ENCODE data around the gene LRP3. TPM values are rescaled to one million over a fixed set of nuclear protein-coding genes. Genes with fewer than 3 reads are reported as not detected.

The LRP3 gene
- total RNA-seq, 1 donor from 2014 or later: 49.6 TPM

- peaks cover 8% of the 10 kb centered on the region for H3K4me1 Mint-ChIP-seq (ENCODE audit: unreplicated experiment)
- no peak overlapping the region for H3K4me3 Mint-ChIP-seq
- DNase-seq (ENCODE audit: extremely low spot score, unreplicated experiment): no peak
- no peak overlapping the region for H3K27ac Mint-ChIP-seq
- TF ChIP-seq, protein P1, sequence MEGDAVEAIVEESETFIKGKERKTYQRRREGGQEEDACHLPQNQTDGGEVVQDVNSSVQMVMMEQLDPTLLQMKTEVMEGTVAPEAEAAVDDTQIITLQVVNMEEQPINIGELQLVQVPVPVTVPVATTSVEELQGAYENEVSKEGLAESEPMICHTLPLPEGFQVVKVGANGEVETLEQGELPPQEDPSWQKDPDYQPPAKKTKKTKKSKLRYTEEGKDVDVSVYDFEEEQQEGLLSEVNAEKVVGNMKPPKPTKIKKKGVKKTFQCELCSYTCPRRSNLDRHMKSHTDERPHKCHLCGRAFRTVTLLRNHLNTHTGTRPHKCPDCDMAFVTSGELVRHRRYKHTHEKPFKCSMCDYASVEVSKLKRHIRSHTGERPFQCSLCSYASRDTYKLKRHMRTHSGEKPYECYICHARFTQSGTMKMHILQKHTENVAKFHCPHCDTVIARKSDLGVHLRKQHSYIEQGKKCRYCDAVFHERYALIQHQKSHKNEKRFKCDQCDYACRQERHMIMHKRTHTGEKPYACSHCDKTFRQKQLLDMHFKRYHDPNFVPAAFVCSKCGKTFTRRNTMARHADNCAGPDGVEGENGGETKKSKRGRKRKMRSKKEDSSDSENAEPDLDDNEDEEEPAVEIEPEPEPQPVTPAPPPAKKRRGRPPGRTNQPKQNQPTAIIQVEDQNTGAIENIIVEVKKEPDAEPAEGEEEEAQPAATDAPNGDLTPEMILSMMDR (conservative IDR thresholded peaks at IDR 0.05): no peak
- no peaks in the 10 kb centered on the region for H3K9me3 Mint-ChIP-seq
- H3K36me3 Mint-ChIP-seq: no peaks in the 10 kb centered on the region
- H3K27me3 Mint-ChIP-seq: peaks cover 11% of the 10 kb centered on the region
Measured at GRCh38 chr19:33216198-33216830, 22.2 kb downstream of the LRP3 start.

DNA sequence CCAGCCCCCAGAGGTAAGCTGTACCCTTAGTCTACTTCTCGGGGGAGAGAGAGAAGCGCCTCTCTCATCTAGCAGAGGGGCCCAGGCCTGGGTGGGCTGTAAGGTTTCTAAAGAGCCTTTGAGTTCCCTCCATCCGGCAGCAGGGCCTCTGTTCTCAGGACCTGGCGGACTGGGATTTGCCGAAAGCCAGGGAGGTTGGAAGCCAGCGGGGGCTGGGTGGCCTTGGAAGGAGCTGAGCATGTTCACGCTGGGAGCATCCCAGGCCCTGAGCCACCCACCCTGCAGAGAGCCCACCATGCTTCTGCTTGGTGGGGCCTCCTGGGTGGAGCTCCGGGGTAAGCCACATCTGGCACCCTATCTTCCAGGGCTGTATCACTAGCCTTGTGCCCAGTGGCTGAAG is 23.8 kb downstream of the LRP3 start:
- Mint-ChIP-seq H3K36me3 (no peaks in the 10 kb centered on the region), H3K4me1 (ENCODE audit: unreplicated experiment) (peaks cover 8% of the 10 kb centered on the region), H3K9me3 (no peaks in the 10 kb centered on the region), H3K27ac (no peak overlapping the region), H3K4me3 (no peak overlapping the region), H3K27me3 (peaks cover 21% of the 10 kb centered on the region)
- DNase-seq (ENCODE audit: extremely low spot score, unreplicated experiment): no peak
- TF ChIP-seq, protein P1 (conservative IDR thresholded peaks at IDR 0.05): no peak

GRCh38 chr19:33219261-33219815 is 25.2 kb downstream of the LRP3 start:
- no peak overlapping the region for H3K27ac Mint-ChIP-seq
- TF ChIP-seq, protein P1 (conservative IDR thresholded peaks at IDR 0.05): no peak
- DNase-seq (ENCODE audit: extremely low spot score, unreplicated experiment): no peak
- peaks cover 7% of the 10 kb centered on the region for H3K4me1 Mint-ChIP-seq (ENCODE audit: unreplicated experiment)
- no peaks in the 10 kb centered on the region for H3K36me3 Mint-ChIP-seq
- no peaks in the 10 kb centered on the region for H3K9me3 Mint-ChIP-seq
- no peak overlapping the region for H3K4me3 Mint-ChIP-seq
- H3K27me3 Mint-ChIP-seq: peaks cover 34% of the 10 kb centered on the region

DNA sequence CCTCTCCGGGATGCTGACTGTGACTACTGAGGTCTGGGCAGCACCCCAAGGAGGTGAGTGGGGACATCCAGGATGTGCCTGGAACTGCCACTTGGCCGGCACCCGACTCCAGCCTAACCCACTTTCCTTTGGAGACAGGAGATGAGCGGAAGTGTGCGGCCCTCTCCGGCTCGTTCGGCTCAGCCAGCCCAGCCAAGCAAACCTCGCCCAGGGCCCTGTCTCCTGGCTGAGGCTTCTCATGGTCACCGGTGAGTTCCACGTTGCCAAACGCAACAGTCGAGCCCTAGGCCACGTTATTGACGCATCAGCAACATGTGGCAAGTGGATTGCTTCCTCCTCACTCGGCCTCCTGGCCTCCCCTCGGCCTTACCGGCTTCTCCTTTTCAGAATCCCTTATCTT is 26.0 kb downstream of the LRP3 start:
- Mint-ChIP-seq H3K36me3 (no peaks in the 10 kb centered on the region), H3K9me3 (no peaks in the 10 kb centered on the region), H3K4me3 (no peak overlapping the region), H3K4me1 (ENCODE audit: unreplicated experiment) (peaks cover 3% of the 10 kb centered on the region), H3K27me3 (peaks cover 42% of the 10 kb centered on the region), H3K27ac (no peak overlapping the region)
- no peak for DNase-seq (ENCODE audit: extremely low spot score, unreplicated experiment)
- TF ChIP-seq, protein P1 (conservative IDR thresholded peaks at IDR 0.05): no peak

DNA sequence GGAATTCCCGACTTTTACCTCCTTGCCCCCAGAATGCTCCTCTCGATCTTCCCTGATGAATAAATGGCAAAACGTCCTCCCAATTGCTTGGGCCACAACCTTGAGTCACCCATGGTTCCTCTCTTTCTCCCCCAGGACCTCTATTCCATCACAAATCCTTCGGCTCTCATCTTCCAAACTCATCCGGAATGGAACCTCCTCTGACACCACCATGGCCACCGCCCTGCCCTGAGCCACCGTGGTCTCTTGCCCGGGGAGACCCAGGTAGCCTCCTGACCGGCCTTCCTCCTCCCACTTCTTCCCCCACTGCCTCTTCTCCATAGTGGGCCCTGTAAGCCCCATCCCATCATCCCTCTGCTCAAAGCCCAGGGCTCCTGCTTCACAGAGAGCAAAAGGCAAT is 26.6 kb downstream of the LRP3 start:
- H3K9me3 Mint-ChIP-seq: no peaks in the 10 kb centered on the region
- peaks cover 44% of the 10 kb centered on the region for H3K27me3 Mint-ChIP-seq
- peaks cover 3% of the 10 kb centered on the region for H3K4me1 Mint-ChIP-seq (ENCODE audit: unreplicated experiment)
- no peak for DNase-seq (ENCODE audit: extremely low spot score, unreplicated experiment)
- no peak overlapping the region for H3K4me3 Mint-ChIP-seq
- H3K27ac Mint-ChIP-seq: no peak overlapping the region
- TF ChIP-seq, protein P1 (conservative IDR thresholded peaks at IDR 0.05): no peak
- no peaks in the 10 kb centered on the region for H3K36me3 Mint-ChIP-seq
